Neural crest cell (in vitro differentiated cells): ENCODE results near the gene ACAT2. TPM values are rescaled to one million over a fixed set of nuclear protein-coding genes. Genes with fewer than 3 reads are reported as not detected.

ENCODE experiments used
- DNase-seq: peaks from one replicate; pipeline ENCODE4 v3.0.0; 2021; ENCODE audit warnings: low read depth, mixed read lengths, low spot score
- H3K27ac Mint-ChIP-seq: one replicate; pipeline ENCODE4 v1.8.0; 2021; ENCODE audit warnings: mild to moderate bottlenecking, mixed read lengths; ENCODE audit not compliant: unreplicated experiment
- H3K27me3 Mint-ChIP-seq: 2 replicates; pipeline ENCODE4 v1.8.0; 2021; ENCODE audit warnings: low read depth, mild to moderate bottlenecking, mixed read lengths
- H3K36me3 Mint-ChIP-seq: 2 replicates; pipeline ENCODE4 v1.8.0; 2021; ENCODE audit warnings: low read depth, mild to moderate bottlenecking, mixed read lengths
- H3K4me1 Mint-ChIP-seq: 2 replicates; pipeline ENCODE4 v1.8.0; 2021; ENCODE audit warnings: mixed read lengths
- H3K4me3 Mint-ChIP-seq: one replicate; pipeline ENCODE4 v1.8.0; 2021; ENCODE audit warnings: mild to moderate bottlenecking, mixed read lengths
- H3K9me3 Mint-ChIP-seq: 2 replicates; pipeline ENCODE4 v1.8.0; 2021; ENCODE audit warnings: mixed read lengths
- CTCF ChIP-seq: fragments of 200-600 bp; sonication (generic); conservative IDR thresholded peaks from 2 replicates; pipeline ENCODE4 v1.5.0; 2021; ENCODE audit warnings: antibody characterized with exemption, mild to moderate bottlenecking
- total RNA-seq: library from RNA; stranded (reverse); gene quantifications from 2 replicates; pipeline ENCODE4 v1.2.1, GENCODE V29; 2021

ACAT2 gene
- total RNA-seq, 1 donor from 2014 or later = 443 TPM

DNA sequence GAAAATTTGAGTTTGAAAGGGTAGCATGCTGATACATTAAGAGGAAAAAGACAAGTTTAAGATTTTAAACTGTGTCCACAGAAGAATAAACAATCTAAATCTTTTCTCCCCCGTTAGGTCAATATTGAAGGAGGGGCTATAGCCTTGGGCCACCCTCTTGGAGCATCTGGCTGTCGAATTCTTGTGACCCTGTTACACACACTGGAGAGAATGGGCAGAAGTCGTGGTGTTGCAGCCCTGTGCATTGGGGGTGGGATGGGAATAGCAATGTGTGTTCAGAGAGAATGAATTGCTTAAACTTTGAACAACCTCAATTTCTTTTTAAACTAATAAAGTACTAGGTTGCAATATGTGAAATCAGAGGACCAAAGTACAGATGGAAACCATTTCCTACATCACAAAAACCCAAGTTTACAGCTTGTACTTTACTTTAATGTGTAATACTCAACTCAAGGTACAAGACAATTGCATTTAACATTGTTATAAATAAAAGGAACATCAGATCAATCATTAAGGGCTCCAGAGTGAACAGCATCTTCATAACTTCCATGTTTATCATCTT lies 16.8 kb downstream of the ACAT2 start:
- no peak for TF ChIP-seq CTCF
- Mint-ChIP-seq H3K36me3 (peaks cover 40% of the 10 kb centered on the region), H3K27ac (no peak overlapping the region), H3K9me3 (no peaks in the 10 kb centered on the region), H3K4me1 (peaks cover 18% of the 10 kb centered on the region), H3K27me3 (no peaks in the 10 kb centered on the region), H3K4me3 (no peak overlapping the region)
- DNase-seq = no peak

DNA sequence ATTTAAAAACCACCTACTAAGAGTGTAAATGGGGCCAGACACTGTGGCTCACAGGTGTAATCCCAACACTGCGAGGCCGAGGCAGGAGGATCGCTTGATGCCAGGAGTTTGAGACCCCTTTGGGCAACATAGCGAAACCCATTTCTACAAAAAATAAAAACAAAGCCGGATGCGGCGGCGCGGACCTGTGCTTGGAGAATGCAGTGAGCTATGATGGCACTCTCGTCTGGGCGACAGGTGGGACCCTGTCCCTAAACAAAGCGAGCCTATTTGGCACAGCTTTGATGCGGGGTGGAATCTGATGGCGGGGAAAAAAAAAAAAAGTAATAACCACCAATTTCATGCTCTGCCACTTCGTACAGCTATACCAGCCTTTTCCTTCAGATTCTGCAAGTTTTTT lies 26.4 kb downstream of the ACAT2 start:
- Mint-ChIP-seq H3K9me3 (no peaks in the 10 kb centered on the region), H3K4me1 (peaks cover 59% of the 10 kb centered on the region), H3K27ac (peak overlapping the region; percentile 94), H3K4me3 (peak overlapping the region; percentile 98), H3K27me3 (peaks cover 2% of the 10 kb centered on the region), H3K36me3 (peaks cover 25% of the 10 kb centered on the region)
- DNase-seq = no peak
- TF ChIP-seq CTCF = no peak

GRCh38 chr6:159788753-159789376 lies 27.0 kb downstream of the ACAT2 start:
- TF ChIP-seq CTCF = no peak
- H3K36me3 Mint-ChIP-seq = peaks cover 25% of the 10 kb centered on the region
- peaks cover 59% of the 10 kb centered on the region for H3K4me1 Mint-ChIP-seq
- no peaks in the 10 kb centered on the region for H3K9me3 Mint-ChIP-seq
- DNase-seq = peak; percentile 16
- H3K4me3 Mint-ChIP-seq = peak overlapping the region; percentile 98
- peaks cover 2% of the 10 kb centered on the region for H3K27me3 Mint-ChIP-seq
- peak overlapping the region; percentile 94 for H3K27ac Mint-ChIP-seq

- peak; percentile 97 for DNase-seq
- no peak for TF ChIP-seq CTCF
- Mint-ChIP-seq H3K36me3 (peaks cover 25% of the 10 kb centered on the region), H3K4me3 (peak within 1 kb of the TSS; percentile 98), H3K4me1 (peaks cover 59% of the 10 kb centered on the region), H3K27ac (peak within 1 kb of the TSS; percentile 98), H3K27me3 (peaks cover 2% of the 10 kb centered on the region), H3K9me3 (no peaks in the 10 kb centered on the region)
These were observed 27.7 kb downstream of the ACAT2 start, which contains the start of gene TCP1 for GRCh38 chr6:159789377-159790148. Gene TCP1, minus strand, starts transcription at chr6:159789602. Its CDS starts 134 bp downstream, at chr6:159789468.

- TF ChIP-seq CTCF = no peak
- DNase-seq = peak; percentile 74
- peaks cover 19% of the 10 kb centered on the region for H3K36me3 Mint-ChIP-seq
- H3K27me3 Mint-ChIP-seq = peaks cover 2% of the 10 kb centered on the region
- H3K9me3 Mint-ChIP-seq = no peaks in the 10 kb centered on the region
- peak within 1 kb of the TSS; percentile 98 for H3K27ac Mint-ChIP-seq
- peak within 1 kb of the TSS; percentile 98 for H3K4me3 Mint-ChIP-seq
- H3K4me1 Mint-ChIP-seq = peaks cover 56% of the 10 kb centered on the region
These were observed 28.5 kb downstream of the ACAT2 start, which contains the start of gene MRPL18 for GRCh38 chr6:159790149-159790955. Gene MRPL18, plus strand, starts transcription at chr6:159790467. Its CDS starts 121 bp downstream, at chr6:159790588.
